ENCODE data around the gene SLC4A4.

Gene SLC4A4

DNA sequence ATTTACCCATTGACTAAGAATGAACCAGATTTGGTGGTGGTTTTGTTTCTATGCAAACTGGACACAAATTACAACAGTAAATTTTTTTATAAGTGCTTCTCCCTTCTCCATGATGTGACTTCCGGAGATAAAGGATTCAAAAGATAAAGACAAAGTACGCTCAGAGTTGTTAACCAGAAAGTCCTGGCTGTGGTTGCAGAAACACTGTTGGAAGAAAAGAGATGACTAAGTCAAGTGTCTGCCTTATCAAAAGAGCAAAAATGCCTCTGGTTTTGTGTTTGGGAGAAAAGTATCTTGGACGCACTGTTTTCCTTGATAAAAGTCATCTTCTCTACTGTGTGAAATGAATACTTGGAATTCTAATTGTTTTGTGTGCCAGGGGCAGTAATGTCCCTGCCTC lies 231.7 kb downstream of the SLC4A4 start:
- no peak for DNase-seq (ENCODE audit: low read depth)
- no peak overlapping the region for H3K4me3 ChIP-seq (ENCODE audit: low read depth, low read length)
- TF ChIP-seq, protein P1, sequence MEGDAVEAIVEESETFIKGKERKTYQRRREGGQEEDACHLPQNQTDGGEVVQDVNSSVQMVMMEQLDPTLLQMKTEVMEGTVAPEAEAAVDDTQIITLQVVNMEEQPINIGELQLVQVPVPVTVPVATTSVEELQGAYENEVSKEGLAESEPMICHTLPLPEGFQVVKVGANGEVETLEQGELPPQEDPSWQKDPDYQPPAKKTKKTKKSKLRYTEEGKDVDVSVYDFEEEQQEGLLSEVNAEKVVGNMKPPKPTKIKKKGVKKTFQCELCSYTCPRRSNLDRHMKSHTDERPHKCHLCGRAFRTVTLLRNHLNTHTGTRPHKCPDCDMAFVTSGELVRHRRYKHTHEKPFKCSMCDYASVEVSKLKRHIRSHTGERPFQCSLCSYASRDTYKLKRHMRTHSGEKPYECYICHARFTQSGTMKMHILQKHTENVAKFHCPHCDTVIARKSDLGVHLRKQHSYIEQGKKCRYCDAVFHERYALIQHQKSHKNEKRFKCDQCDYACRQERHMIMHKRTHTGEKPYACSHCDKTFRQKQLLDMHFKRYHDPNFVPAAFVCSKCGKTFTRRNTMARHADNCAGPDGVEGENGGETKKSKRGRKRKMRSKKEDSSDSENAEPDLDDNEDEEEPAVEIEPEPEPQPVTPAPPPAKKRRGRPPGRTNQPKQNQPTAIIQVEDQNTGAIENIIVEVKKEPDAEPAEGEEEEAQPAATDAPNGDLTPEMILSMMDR (IDR thresholded peaks at IDR 0.05; ENCODE audit: low read depth, low read length, missing control alignments): no peak

DNA sequence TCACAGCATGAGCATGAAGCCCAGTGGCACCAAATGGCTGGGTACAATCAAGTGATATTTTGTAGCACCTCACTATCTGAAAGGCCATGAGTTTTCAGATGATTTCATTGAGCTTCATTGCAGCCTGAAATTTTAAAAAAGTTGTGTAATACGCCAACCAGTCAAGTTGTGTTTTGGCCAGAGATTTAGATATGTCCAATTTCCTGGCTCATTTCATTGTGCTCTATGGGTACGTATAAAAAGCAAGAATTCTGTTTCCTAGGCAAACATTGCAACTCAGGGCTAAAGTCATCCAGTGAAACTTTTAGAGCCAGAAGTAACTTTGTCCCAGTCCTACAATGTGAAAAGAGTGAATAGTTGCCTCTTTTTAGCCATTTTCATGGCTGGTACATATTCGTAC lies 232.5 kb downstream of the SLC4A4 start:
- TF ChIP-seq, protein P1 (IDR thresholded peaks at IDR 0.05; ENCODE audit: low read depth, low read length, missing control alignments): no peak
- no peak for DNase-seq (ENCODE audit: low read depth)
- H3K4me3 ChIP-seq (ENCODE audit: low read depth, low read length): no peak overlapping the region

DNA sequence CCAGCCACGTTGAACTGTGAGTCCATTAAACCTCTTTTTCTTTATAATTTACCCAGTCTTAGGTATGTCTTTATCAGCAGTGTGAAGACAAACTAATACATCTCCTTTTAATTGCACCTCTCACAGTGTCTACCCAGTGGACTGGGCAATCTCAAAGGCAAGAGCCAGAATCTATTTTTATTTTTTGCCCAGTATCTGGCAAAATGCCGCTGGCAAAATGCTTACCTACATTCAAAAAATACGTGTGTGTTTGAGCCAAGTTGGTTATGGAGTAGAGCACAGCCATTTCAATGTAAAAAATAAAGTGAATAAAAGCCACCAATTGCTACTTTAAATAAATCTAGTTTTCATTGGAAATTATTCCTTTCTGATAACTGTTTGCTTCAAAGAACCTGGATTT lies 245.2 kb downstream of the SLC4A4 start:
- H3K4me3 ChIP-seq (ENCODE audit: low read depth, low read length): no peak overlapping the region
- TF ChIP-seq, protein P1 (IDR thresholded peaks at IDR 0.05; ENCODE audit: low read depth, low read length, missing control alignments): no peak

DNA sequence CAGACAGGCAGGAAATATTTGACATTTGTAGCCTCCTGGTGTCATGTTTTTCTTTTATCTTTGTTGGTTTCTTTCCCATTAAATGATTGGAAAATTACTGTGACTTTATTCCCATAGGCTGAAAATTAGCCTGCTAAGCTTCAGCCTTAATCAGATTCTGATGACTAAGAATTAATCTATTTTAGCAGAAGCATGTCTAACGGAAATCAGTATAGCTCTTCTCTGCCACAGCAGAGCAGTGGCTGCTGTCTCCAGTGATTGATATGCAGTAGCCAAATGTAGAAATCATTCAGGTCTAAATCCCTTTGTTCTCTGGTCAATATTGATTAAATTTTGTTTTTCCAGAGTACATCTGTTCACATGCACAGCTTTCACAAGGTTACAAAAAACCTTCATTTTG lies 245.8 kb downstream of the SLC4A4 start:
- TF ChIP-seq, protein P1 (IDR thresholded peaks at IDR 0.05; ENCODE audit: low read depth, low read length, missing control alignments): no peak
- H3K4me3 ChIP-seq (ENCODE audit: low read depth, low read length): no peak overlapping the region
- no peak for DNase-seq (ENCODE audit: low read depth)

More for the DNA sequence above, 245.2 kb downstream of the SLC4A4 start:
- DNase-seq (ENCODE audit: low read depth): no peak

DNA sequence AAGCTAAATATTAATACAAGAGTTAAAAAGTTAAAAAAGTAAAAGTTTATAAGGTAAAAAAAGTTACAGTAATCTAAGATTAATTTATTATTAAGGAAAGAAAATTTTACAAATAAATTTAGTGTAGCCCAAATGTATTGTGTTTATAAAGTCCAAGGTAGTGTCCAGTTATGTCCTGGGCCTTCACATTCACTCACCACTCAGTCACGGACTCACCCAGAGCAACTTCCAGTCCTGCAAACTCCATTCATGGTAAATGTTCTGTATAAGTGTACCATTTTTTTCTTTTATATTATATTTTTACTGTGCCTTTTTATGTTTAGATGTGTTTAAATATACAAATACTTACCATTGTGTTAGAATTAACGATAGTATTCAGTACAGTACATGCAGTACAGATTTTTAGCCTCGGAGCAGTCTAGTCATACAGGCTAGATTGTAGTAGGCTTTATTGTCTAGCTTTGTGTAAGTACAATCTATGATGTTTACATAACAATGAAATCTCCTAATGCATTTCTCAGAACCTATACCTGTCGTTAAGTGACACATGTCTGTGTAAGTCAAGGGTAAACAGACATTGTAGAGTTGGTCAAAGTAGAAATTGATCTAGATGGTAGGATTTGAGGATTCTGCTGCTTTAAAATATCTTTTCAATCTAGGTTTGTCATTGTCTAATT lies 247.4 kb downstream of the SLC4A4 start:
- H3K4me3 ChIP-seq (ENCODE audit: low read depth, low read length): no peak overlapping the region
- no peak for DNase-seq (ENCODE audit: low read depth)
- TF ChIP-seq, protein P1 (IDR thresholded peaks at IDR 0.05; ENCODE audit: low read depth, low read length, missing control alignments): no peak

DNA sequence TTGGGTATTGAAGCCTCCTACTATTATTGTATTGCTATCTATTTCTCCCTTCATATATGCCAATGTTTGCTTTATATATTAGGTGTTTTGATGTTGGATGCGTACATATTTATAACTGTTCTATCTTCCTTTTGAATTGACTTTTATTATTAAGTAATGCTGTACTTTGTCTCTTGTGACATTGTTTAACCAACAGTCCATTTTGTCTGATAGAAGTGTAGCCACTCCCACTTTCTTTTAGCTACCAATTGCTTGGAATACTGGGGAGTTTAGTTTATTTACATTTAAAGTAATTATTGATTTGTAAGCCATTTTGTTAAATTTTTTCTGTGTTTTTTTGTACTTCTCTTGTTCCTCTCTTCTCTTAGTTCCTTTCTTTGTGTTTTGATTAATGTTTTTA lies 249.2 kb downstream of the SLC4A4 start:
- TF ChIP-seq, protein P1 (IDR thresholded peaks at IDR 0.05; ENCODE audit: low read depth, low read length, missing control alignments): no peak
- no peak for DNase-seq (ENCODE audit: low read depth)
- no peak overlapping the region for H3K4me3 ChIP-seq (ENCODE audit: low read depth, low read length)

DNA sequence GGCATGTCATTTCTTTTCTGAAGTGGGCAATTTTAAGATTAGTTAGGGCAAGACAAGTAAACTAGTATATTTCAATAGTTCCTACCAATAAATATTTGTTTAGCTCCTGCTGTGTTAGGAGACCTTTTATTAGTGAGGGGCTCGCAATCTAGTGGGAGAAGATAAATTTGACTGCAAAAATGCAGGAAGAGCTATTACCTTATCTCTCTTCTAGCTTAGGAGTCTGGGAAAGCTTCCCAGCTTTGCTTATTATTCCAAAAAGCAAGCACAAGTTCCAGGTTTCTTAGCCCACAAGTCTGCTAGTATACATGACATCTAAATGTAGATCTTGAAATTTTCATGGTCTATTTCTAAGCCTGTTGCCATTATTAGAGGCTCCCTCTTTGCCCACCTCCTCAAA lies 254.0 kb downstream of the SLC4A4 start:
- DNase-seq (ENCODE audit: low read depth): no peak
- H3K4me3 ChIP-seq (ENCODE audit: low read depth, low read length): no peak overlapping the region
- TF ChIP-seq, protein P1 (IDR thresholded peaks at IDR 0.05; ENCODE audit: low read depth, low read length, missing control alignments): no peak
